ENCODE measurements around the gene LSM6.

GRCh38 chr4:146202665-146203064 lies 27.1 kb downstream of the LSM6 start:
- TF ChIP-seq ZNF433 (tag by site-specific recombination; IDR thresholded peaks at IDR 0.05; ENCODE audit: low read depth), result no peak
- TF ChIP-seq, protein P1, sequence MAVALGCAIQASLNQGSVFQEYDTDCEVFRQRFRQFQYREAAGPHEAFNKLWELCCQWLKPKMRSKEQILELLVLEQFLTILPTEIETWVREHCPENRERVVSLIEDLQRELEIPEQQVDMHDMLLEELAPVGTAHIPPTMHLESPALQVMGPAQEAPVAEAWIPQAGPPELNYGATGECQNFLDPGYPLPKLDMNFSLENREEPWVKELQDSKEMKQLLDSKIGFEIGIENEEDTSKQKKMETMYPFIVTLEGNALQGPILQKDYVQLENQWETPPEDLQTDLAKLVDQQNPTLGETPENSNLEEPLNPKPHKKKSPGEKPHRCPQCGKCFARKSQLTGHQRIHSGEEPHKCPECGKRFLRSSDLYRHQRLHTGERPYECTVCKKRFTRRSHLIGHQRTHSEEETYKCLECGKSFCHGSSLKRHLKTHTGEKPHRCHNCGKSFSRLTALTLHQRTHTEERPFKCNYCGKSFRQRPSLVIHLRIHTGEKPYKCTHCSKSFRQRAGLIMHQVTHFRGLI (tag by site-specific recombination; IDR thresholded peaks at IDR 0.05), result no peak
- TF ChIP-seq, protein P2, sequence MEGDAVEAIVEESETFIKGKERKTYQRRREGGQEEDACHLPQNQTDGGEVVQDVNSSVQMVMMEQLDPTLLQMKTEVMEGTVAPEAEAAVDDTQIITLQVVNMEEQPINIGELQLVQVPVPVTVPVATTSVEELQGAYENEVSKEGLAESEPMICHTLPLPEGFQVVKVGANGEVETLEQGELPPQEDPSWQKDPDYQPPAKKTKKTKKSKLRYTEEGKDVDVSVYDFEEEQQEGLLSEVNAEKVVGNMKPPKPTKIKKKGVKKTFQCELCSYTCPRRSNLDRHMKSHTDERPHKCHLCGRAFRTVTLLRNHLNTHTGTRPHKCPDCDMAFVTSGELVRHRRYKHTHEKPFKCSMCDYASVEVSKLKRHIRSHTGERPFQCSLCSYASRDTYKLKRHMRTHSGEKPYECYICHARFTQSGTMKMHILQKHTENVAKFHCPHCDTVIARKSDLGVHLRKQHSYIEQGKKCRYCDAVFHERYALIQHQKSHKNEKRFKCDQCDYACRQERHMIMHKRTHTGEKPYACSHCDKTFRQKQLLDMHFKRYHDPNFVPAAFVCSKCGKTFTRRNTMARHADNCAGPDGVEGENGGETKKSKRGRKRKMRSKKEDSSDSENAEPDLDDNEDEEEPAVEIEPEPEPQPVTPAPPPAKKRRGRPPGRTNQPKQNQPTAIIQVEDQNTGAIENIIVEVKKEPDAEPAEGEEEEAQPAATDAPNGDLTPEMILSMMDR (tag by site-specific recombination; IDR thresholded peaks at IDR 0.05), result no peak
- no peak for TF ChIP-seq BCL11A (tag by site-specific recombination; IDR thresholded peaks at IDR 0.05; ENCODE audit: low read depth)
- TF ChIP-seq ZIC2 (tag by site-specific recombination; IDR thresholded peaks at IDR 0.05), result no peak
- no peak for TF ChIP-seq ZNF513 (tag by site-specific recombination; IDR thresholded peaks at IDR 0.05)
- no peak for TF ChIP-seq KLF7 (tag by site-specific recombination; IDR thresholded peaks at IDR 0.05; ENCODE audit: borderline replicate concordance)
- no peak for TF ChIP-seq SP2 (tag by site-specific recombination; IDR thresholded peaks at IDR 0.05)
- no peak for TF ChIP-seq ZNF138 (tag by site-specific recombination; IDR thresholded peaks at IDR 0.05; ENCODE audit: borderline replicate concordance)
- no peak for TF ChIP-seq ZNF37A (tag by site-specific recombination; IDR thresholded peaks at IDR 0.05)
- TF ChIP-seq YY1 (tag by site-specific recombination; IDR thresholded peaks at IDR 0.05), result no peak
- no peak for TF ChIP-seq ZNF664 (tag by site-specific recombination; IDR thresholded peaks at IDR 0.05)
- TF ChIP-seq SETDB1 (IDR thresholded peaks at IDR 0.05; ENCODE audit: insufficient read length, low read length), result no peak
